Measurements from ENCODE around the gene MAGI2. TPM values are rescaled to one million over a fixed set of nuclear protein-coding genes. Genes with fewer than 3 reads are reported as not detected.

The MAGI2 gene
- total RNA-seq, 1 donor from 2014 or later: 5.8 TPM

GRCh38 chr7:78636727-78637126, 816.7 kb downstream of the MAGI2 start:
- DNase-seq (ENCODE audit: low spot score): no peak
- no peaks in the 10 kb centered on the region for H3K9me3 Mint-ChIP-seq (ENCODE audit: low read depth)
- H3K4me3 Mint-ChIP-seq (ENCODE audit: unreplicated experiment): no peak overlapping the region
- TF ChIP-seq, protein P1, sequence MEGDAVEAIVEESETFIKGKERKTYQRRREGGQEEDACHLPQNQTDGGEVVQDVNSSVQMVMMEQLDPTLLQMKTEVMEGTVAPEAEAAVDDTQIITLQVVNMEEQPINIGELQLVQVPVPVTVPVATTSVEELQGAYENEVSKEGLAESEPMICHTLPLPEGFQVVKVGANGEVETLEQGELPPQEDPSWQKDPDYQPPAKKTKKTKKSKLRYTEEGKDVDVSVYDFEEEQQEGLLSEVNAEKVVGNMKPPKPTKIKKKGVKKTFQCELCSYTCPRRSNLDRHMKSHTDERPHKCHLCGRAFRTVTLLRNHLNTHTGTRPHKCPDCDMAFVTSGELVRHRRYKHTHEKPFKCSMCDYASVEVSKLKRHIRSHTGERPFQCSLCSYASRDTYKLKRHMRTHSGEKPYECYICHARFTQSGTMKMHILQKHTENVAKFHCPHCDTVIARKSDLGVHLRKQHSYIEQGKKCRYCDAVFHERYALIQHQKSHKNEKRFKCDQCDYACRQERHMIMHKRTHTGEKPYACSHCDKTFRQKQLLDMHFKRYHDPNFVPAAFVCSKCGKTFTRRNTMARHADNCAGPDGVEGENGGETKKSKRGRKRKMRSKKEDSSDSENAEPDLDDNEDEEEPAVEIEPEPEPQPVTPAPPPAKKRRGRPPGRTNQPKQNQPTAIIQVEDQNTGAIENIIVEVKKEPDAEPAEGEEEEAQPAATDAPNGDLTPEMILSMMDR (IDR thresholded peaks at IDR 0.05): no peak
- H3K36me3 Mint-ChIP-seq (ENCODE audit: low read depth): no peaks in the 10 kb centered on the region
- H3K27me3 Mint-ChIP-seq (ENCODE audit: low read depth): no peaks in the 10 kb centered on the region
- H3K4me1 Mint-ChIP-seq (ENCODE audit: low read depth): no peaks in the 10 kb centered on the region
- no peak overlapping the region for H3K27ac Mint-ChIP-seq (ENCODE audit: unreplicated experiment)

DNA sequence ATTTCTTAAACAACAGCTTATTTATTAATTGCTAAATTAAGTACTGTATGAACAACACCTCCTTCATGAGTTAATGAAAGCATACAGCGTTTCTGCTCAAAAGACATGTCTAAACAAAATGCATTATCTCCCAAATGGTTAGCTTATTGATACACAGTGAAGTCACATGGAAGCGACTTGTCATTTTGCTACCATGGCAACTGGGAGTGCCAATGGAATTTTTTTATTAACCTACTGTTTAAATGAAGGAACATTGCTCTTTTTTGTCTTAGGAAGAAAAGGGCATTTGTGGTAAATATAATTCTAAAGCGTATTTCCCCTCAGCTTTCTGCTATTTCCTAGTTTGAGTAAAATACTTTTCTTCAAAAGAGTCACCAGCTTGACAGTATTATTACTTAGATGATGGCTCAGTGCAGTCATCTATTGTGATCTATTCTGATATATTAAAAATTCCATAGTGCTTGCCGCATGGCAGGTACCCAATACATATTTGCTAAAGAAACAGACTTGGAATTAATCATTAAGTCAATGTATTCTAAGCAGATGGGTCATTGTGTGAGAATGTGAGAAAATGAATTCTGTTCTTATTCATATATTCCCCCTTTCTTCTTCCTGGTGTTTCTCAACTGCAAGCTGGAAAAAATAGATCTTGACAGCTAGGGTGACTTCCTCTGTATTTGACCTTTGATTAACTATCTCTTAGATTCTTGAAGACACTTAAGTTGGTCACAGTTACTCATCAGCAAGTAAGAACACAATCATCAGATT, 818.3 kb downstream of the MAGI2 start:
- no peaks in the 10 kb centered on the region for H3K36me3 Mint-ChIP-seq (ENCODE audit: low read depth)
- no peak for DNase-seq (ENCODE audit: low spot score)

DNA sequence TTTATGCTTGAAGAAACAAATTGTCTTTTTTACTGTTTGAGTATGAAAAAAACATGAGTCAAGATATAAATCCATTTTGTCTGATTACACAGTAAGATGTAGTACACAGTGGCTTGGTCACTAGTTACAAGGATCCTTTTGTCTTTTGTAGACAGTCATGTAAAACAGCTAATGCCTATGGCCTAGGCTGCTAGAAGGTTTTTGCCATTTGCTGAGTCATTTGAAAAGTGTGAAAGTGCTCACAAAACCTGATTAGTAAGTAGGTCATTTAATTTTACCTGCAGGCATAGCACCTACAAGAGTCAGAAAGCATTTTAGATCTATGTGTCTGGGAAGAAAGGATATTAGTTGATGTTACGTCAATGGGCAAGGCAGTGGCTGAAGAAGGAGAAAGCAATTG, 819.4 kb downstream of the MAGI2 start:
- H3K27me3 Mint-ChIP-seq (ENCODE audit: low read depth): no peaks in the 10 kb centered on the region
- H3K36me3 Mint-ChIP-seq (ENCODE audit: low read depth): no peaks in the 10 kb centered on the region
- DNase-seq (ENCODE audit: low spot score): no peak
- H3K4me3 Mint-ChIP-seq (ENCODE audit: unreplicated experiment): no peak overlapping the region
- no peak overlapping the region for H3K27ac Mint-ChIP-seq (ENCODE audit: unreplicated experiment)
- H3K9me3 Mint-ChIP-seq (ENCODE audit: low read depth): no peaks in the 10 kb centered on the region
- no peaks in the 10 kb centered on the region for H3K4me1 Mint-ChIP-seq (ENCODE audit: low read depth)
- TF ChIP-seq, protein P1 (IDR thresholded peaks at IDR 0.05): no peak

More for the DNA sequence above, 818.3 kb downstream of the MAGI2 start:
- Mint-ChIP-seq H3K27ac (ENCODE audit: unreplicated experiment) (no peak overlapping the region), H3K27me3 (ENCODE audit: low read depth) (no peaks in the 10 kb centered on the region), H3K9me3 (ENCODE audit: low read depth) (no peaks in the 10 kb centered on the region), H3K4me1 (ENCODE audit: low read depth) (no peaks in the 10 kb centered on the region), H3K4me3 (ENCODE audit: unreplicated experiment) (no peak overlapping the region)
- TF ChIP-seq, protein P1 (IDR thresholded peaks at IDR 0.05): no peak

DNA sequence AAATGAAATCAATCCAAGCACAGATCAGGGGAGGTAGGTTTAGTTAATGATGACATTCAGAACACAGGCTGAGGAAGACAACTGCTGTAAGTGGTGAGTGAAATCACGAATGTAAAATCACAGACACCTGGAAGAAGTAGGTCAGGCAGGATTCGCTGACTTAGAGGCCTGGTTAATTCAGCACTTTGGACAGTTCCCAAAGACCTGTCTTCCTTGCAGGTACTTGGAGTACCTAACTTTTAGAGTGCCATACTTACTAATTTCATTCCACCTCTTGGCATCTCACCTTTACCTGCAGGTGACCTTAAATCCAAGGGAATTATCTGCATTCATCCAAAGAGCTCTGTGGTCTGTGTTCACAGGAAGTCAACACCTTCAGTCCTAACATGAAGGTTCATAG, 832.5 kb downstream of the MAGI2 start:
- peaks cover 10% of the 10 kb centered on the region for H3K9me3 Mint-ChIP-seq (ENCODE audit: low read depth)
- no peaks in the 10 kb centered on the region for H3K4me1 Mint-ChIP-seq (ENCODE audit: low read depth)
- H3K27ac Mint-ChIP-seq (ENCODE audit: unreplicated experiment): no peak overlapping the region
- no peak for DNase-seq (ENCODE audit: low spot score)
- no peak overlapping the region for H3K4me3 Mint-ChIP-seq (ENCODE audit: unreplicated experiment)
- TF ChIP-seq, protein P1 (IDR thresholded peaks at IDR 0.05): no peak
- H3K27me3 Mint-ChIP-seq (ENCODE audit: low read depth): no peaks in the 10 kb centered on the region
- H3K36me3 Mint-ChIP-seq (ENCODE audit: low read depth): no peaks in the 10 kb centered on the region

DNA sequence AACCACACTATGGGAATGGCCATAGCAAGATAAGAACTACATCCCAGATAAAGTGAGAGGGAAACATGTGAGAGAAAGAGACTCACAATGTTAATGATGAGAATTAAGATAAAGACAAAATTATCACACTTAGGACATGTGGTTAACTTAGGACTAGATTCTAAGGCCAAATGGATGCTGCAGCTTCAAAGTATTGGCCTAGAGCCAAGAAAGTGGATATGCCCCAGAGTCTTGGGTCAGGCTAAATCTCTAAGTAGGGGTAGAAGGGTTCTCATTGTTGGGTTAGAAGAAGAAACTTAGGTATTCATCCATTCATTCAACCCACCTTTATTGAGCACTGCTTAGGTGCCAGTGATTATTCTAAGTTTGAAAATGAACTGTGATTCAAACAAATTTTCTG, 836.9 kb downstream of the MAGI2 start:
- Mint-ChIP-seq H3K36me3 (ENCODE audit: low read depth) (no peaks in the 10 kb centered on the region), H3K4me1 (ENCODE audit: low read depth) (no peaks in the 10 kb centered on the region), H3K27me3 (ENCODE audit: low read depth) (no peaks in the 10 kb centered on the region), H3K9me3 (ENCODE audit: low read depth) (peaks cover 3% of the 10 kb centered on the region), H3K27ac (ENCODE audit: unreplicated experiment) (no peak overlapping the region), H3K4me3 (ENCODE audit: unreplicated experiment) (no peak overlapping the region)
- TF ChIP-seq, protein P1 (IDR thresholded peaks at IDR 0.05): no peak
- no peak for DNase-seq (ENCODE audit: low spot score)

All from chondrocyte (in vitro differentiated cells).